Measurements from ENCODE around the gene PPP1R2.

The PPP1R2 gene

DNA sequence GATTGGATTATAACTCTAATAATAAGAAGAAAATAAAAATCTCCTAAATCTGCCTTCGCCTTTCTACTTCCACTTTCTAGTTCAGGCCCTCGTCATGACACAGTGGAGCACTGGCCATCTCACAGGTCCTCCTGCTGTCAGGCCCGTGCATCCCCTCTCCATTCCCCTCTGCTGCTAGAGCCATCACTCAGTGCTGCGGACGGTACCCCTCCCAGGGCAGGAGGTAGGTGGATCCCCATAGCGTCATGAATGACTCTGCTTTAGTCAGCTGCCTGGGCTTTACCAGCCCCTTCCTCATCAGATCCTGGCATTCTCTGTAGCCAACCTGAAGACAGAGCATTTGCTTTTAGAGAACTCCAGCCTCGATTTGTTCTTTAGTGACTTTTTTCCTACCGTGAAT lies 12.0 kb upstream of the PPP1R2 start:
- H4K20me1 ChIP-seq (ENCODE audit: control insufficient read depth, insufficient read depth, low read depth, low read length): no peaks in the 10 kb centered on the region
- no peaks in the 10 kb centered on the region for H3K79me2 ChIP-seq (ENCODE audit: control insufficient read depth, low read length)
- 0 out of 2 replicates have a peak, but pooled peaks cover 3% of the 10 kb centered on the region for H3K27me3 ChIP-seq (ENCODE audit: control insufficient read depth, low read length)
- H3K9me2 ChIP-seq (replicated peaks; ENCODE audit: control insufficient read depth, low read length): no peaks in the 10 kb centered on the region
- no peaks in the 10 kb centered on the region for H3K9me3 ChIP-seq (ENCODE audit: control insufficient read depth, insufficient read depth, low read length)
- no peak overlapping the region for H3K27ac ChIP-seq (ENCODE audit: low read depth, low read length)
- H3K4me2 ChIP-seq (ENCODE audit: low read length): no peak overlapping the region
- no peaks in the 10 kb centered on the region for H3F3A ChIP-seq (ENCODE audit: control insufficient read depth, insufficient read depth)
- H3K4me1 ChIP-seq (ENCODE audit: control insufficient read depth, low read length): peaks cover 11% of the 10 kb centered on the region
- H3K36me3 ChIP-seq (ENCODE audit: control insufficient read depth, low read length): no peaks in the 10 kb centered on the region
- no peak overlapping the region for H3K4me3 ChIP-seq (ENCODE audit: low read length)
- no peak for TF ChIP-seq EZH2phosphoT487 (IDR thresholded peaks at IDR 0.05; ENCODE audit: borderline replicate concordance, low read length)
- TF ChIP-seq, protein P1, sequence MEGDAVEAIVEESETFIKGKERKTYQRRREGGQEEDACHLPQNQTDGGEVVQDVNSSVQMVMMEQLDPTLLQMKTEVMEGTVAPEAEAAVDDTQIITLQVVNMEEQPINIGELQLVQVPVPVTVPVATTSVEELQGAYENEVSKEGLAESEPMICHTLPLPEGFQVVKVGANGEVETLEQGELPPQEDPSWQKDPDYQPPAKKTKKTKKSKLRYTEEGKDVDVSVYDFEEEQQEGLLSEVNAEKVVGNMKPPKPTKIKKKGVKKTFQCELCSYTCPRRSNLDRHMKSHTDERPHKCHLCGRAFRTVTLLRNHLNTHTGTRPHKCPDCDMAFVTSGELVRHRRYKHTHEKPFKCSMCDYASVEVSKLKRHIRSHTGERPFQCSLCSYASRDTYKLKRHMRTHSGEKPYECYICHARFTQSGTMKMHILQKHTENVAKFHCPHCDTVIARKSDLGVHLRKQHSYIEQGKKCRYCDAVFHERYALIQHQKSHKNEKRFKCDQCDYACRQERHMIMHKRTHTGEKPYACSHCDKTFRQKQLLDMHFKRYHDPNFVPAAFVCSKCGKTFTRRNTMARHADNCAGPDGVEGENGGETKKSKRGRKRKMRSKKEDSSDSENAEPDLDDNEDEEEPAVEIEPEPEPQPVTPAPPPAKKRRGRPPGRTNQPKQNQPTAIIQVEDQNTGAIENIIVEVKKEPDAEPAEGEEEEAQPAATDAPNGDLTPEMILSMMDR (IDR thresholded peaks at IDR 0.05; ENCODE audit: low read depth, low read length, poor library complexity, severe bottlenecking): no peak

DNA sequence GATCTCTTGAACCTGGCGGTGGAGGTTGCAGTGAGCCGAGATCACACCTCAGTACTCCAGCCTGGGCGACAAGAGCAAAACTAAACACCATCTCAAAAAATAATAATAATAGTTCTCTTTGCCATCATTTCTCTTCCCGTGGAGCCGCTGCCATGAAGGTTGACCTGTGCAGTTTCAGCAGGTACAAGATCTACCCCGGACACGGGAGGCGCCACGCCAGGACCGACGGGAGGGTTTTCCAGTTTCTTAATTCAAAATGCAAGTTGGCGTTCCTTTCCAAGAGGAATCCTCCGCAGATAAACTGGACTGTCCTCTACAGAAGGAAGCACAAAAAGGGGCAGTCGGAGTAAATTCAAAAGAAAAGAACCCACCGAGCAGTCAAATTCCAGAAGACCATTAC lies 11.3 kb upstream of the PPP1R2 start:
- H3K9me2 ChIP-seq (replicated peaks; ENCODE audit: control insufficient read depth, low read length): no peaks in the 10 kb centered on the region
- H3F3A ChIP-seq (ENCODE audit: control insufficient read depth, insufficient read depth): no peaks in the 10 kb centered on the region
- peaks cover 15% of the 10 kb centered on the region for H3K4me1 ChIP-seq (ENCODE audit: control insufficient read depth, low read length)
- TF ChIP-seq, protein P1 (IDR thresholded peaks at IDR 0.05; ENCODE audit: low read depth, low read length, poor library complexity, severe bottlenecking): no peak
- TF ChIP-seq EZH2phosphoT487 (IDR thresholded peaks at IDR 0.05; ENCODE audit: borderline replicate concordance, low read length): no peak
- 0 out of 2 replicates have a peak, but pooled peaks cover 3% of the 10 kb centered on the region for H3K27me3 ChIP-seq (ENCODE audit: control insufficient read depth, low read length)
- H3K27ac ChIP-seq (ENCODE audit: low read depth, low read length): no peak overlapping the region
- no peaks in the 10 kb centered on the region for H3K36me3 ChIP-seq (ENCODE audit: control insufficient read depth, low read length)
- H3K79me2 ChIP-seq (ENCODE audit: control insufficient read depth, low read length): no peaks in the 10 kb centered on the region
- H3K4me2 ChIP-seq (ENCODE audit: low read length): no peak overlapping the region
- no peaks in the 10 kb centered on the region for H4K20me1 ChIP-seq (ENCODE audit: control insufficient read depth, insufficient read depth, low read depth, low read length)
- no peaks in the 10 kb centered on the region for H3K9me3 ChIP-seq (ENCODE audit: control insufficient read depth, insufficient read depth, low read length)
- no peak overlapping the region for H3K4me3 ChIP-seq (ENCODE audit: low read length)

DNA sequence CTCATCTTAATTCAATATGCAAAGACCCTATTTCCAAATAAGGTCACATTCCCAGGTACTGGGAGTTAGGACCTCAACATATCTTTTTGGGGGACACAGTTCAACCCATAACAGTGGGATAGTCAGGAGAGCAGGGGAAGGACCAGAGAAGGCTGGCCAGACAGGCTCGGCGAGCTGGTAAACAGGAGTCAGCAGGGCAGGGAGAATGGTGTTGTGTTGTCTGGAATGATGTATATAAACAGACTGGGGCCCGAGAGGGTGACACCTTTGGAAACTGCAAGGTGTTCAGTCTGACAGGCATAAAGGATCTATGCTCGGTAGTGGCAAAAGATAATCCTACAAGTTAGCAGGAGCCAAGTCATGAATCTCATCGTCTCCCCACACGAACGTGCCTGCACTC lies 10.1 kb upstream of the PPP1R2 start:
- no peak overlapping the region for H3K4me3 ChIP-seq (ENCODE audit: low read length)
- H3K27me3 ChIP-seq (ENCODE audit: control insufficient read depth, low read length): 0 out of 2 replicates have a peak, but pooled peaks cover 3% of the 10 kb centered on the region
- H3K36me3 ChIP-seq (ENCODE audit: control insufficient read depth, low read length): no peaks in the 10 kb centered on the region
- no peak overlapping the region for H3K4me2 ChIP-seq (ENCODE audit: low read length)
- no peaks in the 10 kb centered on the region for H3K9me3 ChIP-seq (ENCODE audit: control insufficient read depth, insufficient read depth, low read length)
- H3F3A ChIP-seq (ENCODE audit: control insufficient read depth, insufficient read depth): no peaks in the 10 kb centered on the region
- peaks cover 12% of the 10 kb centered on the region for H3K4me1 ChIP-seq (ENCODE audit: control insufficient read depth, low read length)
- TF ChIP-seq EZH2phosphoT487 (IDR thresholded peaks at IDR 0.05; ENCODE audit: borderline replicate concordance, low read length): no peak
- TF ChIP-seq, protein P1 (IDR thresholded peaks at IDR 0.05; ENCODE audit: low read depth, low read length, poor library complexity, severe bottlenecking): no peak
- no peak overlapping the region for H3K27ac ChIP-seq (ENCODE audit: low read depth, low read length)
- no peaks in the 10 kb centered on the region for H4K20me1 ChIP-seq (ENCODE audit: control insufficient read depth, insufficient read depth, low read depth, low read length)
- H3K79me2 ChIP-seq (ENCODE audit: control insufficient read depth, low read length): no peaks in the 10 kb centered on the region
- no peaks in the 10 kb centered on the region for H3K9me2 ChIP-seq (replicated peaks; ENCODE audit: control insufficient read depth, low read length)
